ENCODE data around the gene MLLT1. TPM values are rescaled to one million over a fixed set of nuclear protein-coding genes. Genes with fewer than 3 reads are reported as not detected.

Gene MLLT1
- total and polyA plus RNA-seq, 4 donors, result 2.1 to 15.6 (median 7.3) TPM

GRCh38 chr19:6269101-6269886 lies 10.5 kb downstream of the MLLT1 start:
- TF ChIP-seq FOXA1 (IDR thresholded peaks at IDR 0.05) (no peak), HNF4A (conservative IDR thresholded peaks at IDR 0.05) (peak; percentile 21 to 40), MAX (IDR thresholded peaks at IDR 0.05) (peak; percentile 49)
- DNase-seq (ENCODE audit: low spot score), result no peak
- H3K4me3 ChIP-seq (ENCODE audit: low read depth in 1 of 3, low read length in 3 of 3), result peak overlapping the region; percentile 17 to 59 (median 47)
- 51% methylated on average over 33 of the region's 33 CpGs for WGBS
- no peaks in the 10 kb centered on the region for H3K27me3 ChIP-seq (ENCODE audit: control insufficient read depth in 4 of 4, insufficient read depth in 4 of 4, low read length in 3 of 4)
- peaks cover 0 to 9% (median 2%) of the 10 kb centered on the region in 4 donors for H3K36me3 ChIP-seq (ENCODE audit: control insufficient read depth in 4 of 4, insufficient read depth in 3 of 4, low read depth in 1 of 4, low read length in 3 of 4)
- H3K9ac ChIP-seq (ENCODE audit: low read depth in 1 of 2, low read length in 2 of 2), result no peak overlapping the region
- peak overlapping the region; percentile 94 to 96 for H3K27ac ChIP-seq (ENCODE audit: low read depth in 1 of 2, low read length in 2 of 2)
- H3K4me1 ChIP-seq (ENCODE audit: control insufficient read depth in 4 of 4, insufficient read depth in 4 of 4, low read length in 3 of 4), result peaks cover 40 to 71% (median 59%) of the 10 kb centered on the region in 4 donors
- no peaks in the 10 kb centered on the region for H3K9me3 ChIP-seq (ENCODE audit: control insufficient read depth in 4 of 4, low read length in 3 of 4)

GRCh38 chr19:6268382-6268771 lies 11.4 kb downstream of the MLLT1 start:
- peak overlapping the region; percentile 30 to 94 for H3K27ac ChIP-seq (ENCODE audit: low read depth in 1 of 2, low read length in 2 of 2)
- no peak overlapping the region for H3K9ac ChIP-seq (ENCODE audit: low read depth in 1 of 2, low read length in 2 of 2)
- 89% methylated on average over 4 of the region's 4 CpGs for WGBS
- no peak for DNase-seq (ENCODE audit: low spot score)
- peaks cover 0 to 10% (median 3%) of the 10 kb centered on the region in 4 donors for H3K36me3 ChIP-seq (ENCODE audit: control insufficient read depth in 4 of 4, insufficient read depth in 3 of 4, low read depth in 1 of 4, low read length in 3 of 4)
- peaks cover 38 to 63% (median 54%) of the 10 kb centered on the region in 4 donors for H3K4me1 ChIP-seq (ENCODE audit: control insufficient read depth in 4 of 4, insufficient read depth in 4 of 4, low read length in 3 of 4)
- no peak overlapping the region for H3K4me3 ChIP-seq (ENCODE audit: low read depth in 1 of 3, low read length in 3 of 3)
- H3K9me3 ChIP-seq (ENCODE audit: control insufficient read depth in 4 of 4, low read length in 3 of 4), result no peaks in the 10 kb centered on the region
- no peaks in the 10 kb centered on the region for H3K27me3 ChIP-seq (ENCODE audit: control insufficient read depth in 4 of 4, insufficient read depth in 4 of 4, low read length in 3 of 4)
- TF ChIP-seq ZBTB33 (IDR thresholded peaks at IDR 0.05) (no peak), CTCF (IDR thresholded peaks at IDR 0.05; ENCODE audit: low read depth, low read length, missing input control) (no peak), EGR1 (IDR thresholded peaks at IDR 0.05; ENCODE audit: low read depth in 2 of 2) (no peak), ATF3 (IDR thresholded peaks at IDR 0.05) (no peak), REST (IDR thresholded peaks at IDR 0.05) (no peak), MAX (IDR thresholded peaks at IDR 0.05) (no peak), FOXA2 (IDR thresholded peaks at IDR 0.05) (no peak), SP1 (IDR thresholded peaks at IDR 0.05) (no peak)
